Fibroblast of peridontal ligament (primary cell): ENCODE results near the gene TGFBRAP1.
A peak's percentile ranks its signal among the peaks of the same experiment; 100 is the strongest.

ENCODE experiments used
- DNase-seq: peaks from one replicate; pipeline ENCODE4 v3.0.0-alpha.2; 2010; ENCODE audit errors: extremely low read depth

The TGFBRAP1 gene

GRCh38 chr2:105317937-105318336, 11.6 kb downstream of the TGFBRAP1 start:
- DNase-seq, result no peak

GRCh38 chr2:105315314-105315713, 14.2 kb downstream of the TGFBRAP1 start:
- DNase-seq, result no peak

GRCh38 chr2:105313877-105314276, 15.7 kb downstream of the TGFBRAP1 start:
- DNase-seq, result no peak

DNA sequence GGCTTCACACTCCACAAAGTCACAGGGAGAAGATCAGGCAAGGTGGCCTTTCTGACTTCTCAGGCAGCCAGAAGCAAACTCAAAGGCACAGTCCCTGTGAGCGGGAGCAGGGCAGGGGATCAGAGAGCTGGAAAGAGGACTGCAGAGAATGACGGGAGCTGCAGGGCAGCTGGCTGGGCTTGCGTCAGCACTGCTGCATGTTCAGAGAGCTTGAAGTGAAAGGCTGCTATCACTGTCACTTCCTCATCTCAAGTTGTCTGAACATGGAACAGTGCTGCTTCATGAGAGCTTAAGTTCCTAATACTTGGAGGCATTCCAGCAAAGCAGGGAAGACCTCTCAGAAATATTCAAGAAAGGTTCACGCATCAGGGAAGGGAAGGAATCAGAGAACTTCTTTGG, 20.4 kb downstream of the TGFBRAP1 start:
- no peak for DNase-seq

GRCh38 chr2:105308382-105309146, 21.0 kb downstream of the TGFBRAP1 start:
- no peak for DNase-seq

- DNase-seq, result no peak
Observed at GRCh38 chr2:105307962-105308361, 21.6 kb downstream of the TGFBRAP1 start.

GRCh38 chr2:105307550-105307949, 22.0 kb downstream of the TGFBRAP1 start:
- no peak for DNase-seq

- no peak for DNase-seq
Observed at GRCh38 chr2:105307146-105307545, 22.4 kb downstream of the TGFBRAP1 start.

GRCh38 chr2:105301646-105302045, 27.9 kb downstream of the TGFBRAP1 start:
- no peak for DNase-seq

- no peak for DNase-seq
Observed at GRCh38 chr2:105299290-105299689, 30.2 kb downstream of the TGFBRAP1 start.

- no peak for DNase-seq
Observed at GRCh38 chr2:105298017-105298416, 31.5 kb downstream of the TGFBRAP1 start.

GRCh38 chr2:105297216-105297615, 32.3 kb downstream of the TGFBRAP1 start:
- DNase-seq, result no peak

DNA sequence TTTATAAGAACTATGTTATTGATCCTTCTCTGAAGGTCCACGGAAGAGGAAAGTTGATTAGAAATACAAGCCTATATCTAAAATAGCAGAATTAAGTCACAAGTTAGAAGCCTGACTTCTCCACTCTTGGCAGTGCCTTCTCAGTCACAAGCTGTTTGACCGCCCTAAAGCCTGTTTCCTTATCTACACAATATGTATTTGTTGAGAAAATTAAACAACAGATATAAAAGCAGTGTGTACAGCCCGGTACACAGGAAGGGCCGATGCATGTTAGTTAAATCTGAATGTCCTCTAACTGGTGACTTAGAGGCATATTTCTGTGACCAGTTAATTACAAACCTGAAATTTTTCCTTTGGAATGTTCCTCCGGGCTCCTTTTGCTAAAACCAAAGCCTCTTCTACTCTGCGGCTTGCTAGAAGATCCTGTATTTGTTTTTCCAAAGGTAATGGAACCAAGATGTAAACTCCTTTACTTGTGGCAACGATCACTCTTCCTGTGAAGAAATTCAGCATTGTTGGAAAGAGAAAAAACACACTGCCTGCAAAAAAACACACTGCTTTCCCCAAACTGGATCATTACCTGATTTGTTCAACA, 33.4 kb downstream of the TGFBRAP1 start:
- DNase-seq, result no peak

- peak; percentile 82 for DNase-seq
Observed at GRCh38 chr2:105294844-105295481, 34.6 kb downstream of the TGFBRAP1 start.

DNA sequence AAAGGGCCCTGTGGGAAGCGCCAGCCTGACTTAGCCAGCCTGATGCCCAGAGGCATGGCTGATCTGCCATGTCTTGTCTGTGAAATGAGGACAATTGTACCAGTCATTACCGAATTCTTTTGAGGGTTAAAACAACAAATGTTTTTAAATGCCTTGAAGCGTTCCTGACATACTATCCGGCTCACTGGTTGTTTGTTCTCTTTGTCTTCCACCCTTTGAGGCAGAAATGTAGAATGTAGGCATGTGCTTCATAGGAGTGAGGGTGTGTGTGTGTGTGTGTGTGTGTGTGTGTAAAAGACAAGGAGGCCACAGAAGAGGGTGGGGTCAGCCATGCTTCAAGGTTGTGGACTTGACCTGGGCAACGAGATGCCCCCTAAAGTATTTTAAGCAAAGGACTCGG, 35.5 kb downstream of the TGFBRAP1 start:
- no peak for DNase-seq

- DNase-seq, result peak; percentile 33
Observed at GRCh38 chr2:105291981-105292380, 37.6 kb downstream of the TGFBRAP1 start.

DNA sequence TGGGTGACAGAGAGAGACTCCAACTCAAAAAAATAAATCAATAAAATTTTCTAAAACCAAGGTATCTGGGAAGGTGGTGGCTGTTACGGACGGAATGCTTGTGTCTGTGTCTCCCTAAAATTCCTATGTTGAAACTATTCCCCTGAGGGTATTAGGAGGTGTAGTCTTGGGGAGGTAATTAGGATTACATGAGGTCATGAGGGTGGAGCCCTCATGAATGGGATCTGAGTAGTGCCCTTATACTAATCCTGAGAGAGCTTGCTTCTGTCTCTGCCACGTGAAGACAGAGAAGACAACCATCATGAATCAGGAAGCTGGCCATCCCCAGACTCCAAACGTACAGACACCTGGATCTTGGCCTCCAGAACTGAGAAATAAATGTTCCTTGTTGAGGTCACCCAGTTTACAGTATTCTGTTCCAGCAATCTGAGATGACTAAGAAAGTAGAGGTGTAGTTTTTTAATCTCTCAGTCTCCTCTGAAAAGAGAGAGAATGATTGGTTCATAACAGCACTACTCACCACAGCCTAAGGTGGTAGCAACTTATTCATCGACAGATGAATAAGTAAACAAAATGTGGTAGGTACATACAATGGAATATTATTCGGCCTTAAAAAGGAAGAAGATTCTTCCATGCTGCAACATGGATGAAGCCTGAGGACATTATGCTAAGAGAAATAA, 38.4 kb downstream of the TGFBRAP1 start:
- DNase-seq, result no peak

DNA sequence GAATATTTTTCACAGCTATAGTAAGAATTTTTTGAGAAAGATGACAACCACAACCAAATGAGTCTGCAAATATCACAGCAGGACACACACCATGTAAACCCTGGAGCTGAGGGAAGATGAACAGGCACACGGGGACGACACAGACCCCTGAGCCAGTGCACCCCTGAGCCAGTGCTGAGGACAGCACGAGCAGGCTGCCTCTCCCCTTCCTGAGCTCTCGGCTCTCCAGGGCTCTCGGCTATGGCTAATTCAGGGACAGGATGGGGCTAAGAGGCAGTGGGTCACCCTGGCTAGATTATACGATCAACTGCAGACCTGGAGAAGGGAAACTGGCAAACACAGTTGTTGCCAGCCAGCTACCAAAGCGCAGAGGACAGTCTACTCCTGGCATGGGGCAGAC, 41.4 kb downstream of the TGFBRAP1 start:
- DNase-seq, result no peak

DNA sequence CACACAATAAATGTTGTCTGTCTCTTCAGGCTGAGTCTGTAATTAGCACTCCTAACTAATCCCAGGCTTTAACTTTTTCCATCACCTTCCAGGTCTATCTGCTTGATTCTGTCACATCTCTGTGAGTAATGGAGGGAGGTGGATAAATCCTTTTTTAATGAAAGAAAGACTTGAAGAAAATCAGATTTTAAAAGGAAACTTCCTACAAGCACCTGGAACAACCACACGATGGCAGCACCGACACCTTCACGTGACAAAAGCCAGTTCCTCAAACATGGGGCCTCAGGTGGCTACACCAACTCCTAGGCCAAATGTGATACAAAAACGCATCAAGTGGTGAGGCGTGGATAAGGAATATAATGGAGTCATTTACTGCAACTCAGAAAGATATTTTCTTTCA, 41.8 kb downstream of the TGFBRAP1 start:
- peak; percentile 54 for DNase-seq

GRCh38 chr2:105283532-105283931, 46.0 kb downstream of the TGFBRAP1 start:
- DNase-seq, result no peak

GRCh38 chr2:105280281-105280680, 49.3 kb downstream of the TGFBRAP1 start:
- no peak for DNase-seq

- no peak for DNase-seq
Observed at GRCh38 chr2:105279126-105279525, 50.4 kb downstream of the TGFBRAP1 start.

DNA sequence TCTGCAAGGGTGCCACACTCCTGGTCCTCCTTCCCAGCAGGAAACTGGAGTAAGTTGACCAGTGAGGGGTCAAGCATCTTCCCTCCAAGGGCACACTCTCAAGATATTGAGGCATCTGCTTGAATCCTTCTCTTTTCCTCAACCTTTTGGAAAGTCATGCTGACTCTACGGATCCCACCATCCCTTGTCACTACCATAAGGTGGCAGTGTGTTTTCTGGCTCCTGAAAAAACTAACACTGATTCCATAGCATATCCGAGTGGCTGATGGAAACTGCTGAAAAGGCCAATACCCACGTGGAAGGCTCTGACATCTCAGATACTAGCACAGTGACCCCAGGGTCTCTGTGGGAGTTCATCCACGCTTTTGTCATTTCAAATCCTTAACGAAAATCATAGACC, 50.9 kb downstream of the TGFBRAP1 start:
- DNase-seq, result no peak
